ES-I3 (cell line): ENCODE measurements around the gene MDFIC.

Experiments
- H3K36me3 ChIP-seq: 2 replicates; pipeline ENCODE4 v1.6.1; 2013; ENCODE audit warnings: mild to moderate bottlenecking, low read length, control low read depth, moderate library complexity; ENCODE audit not compliant: insufficient read depth
- H3K4me1 ChIP-seq: 2 replicates; pipeline ENCODE4 v1.6.1; 2013; ENCODE audit warnings: mild to moderate bottlenecking, control low read depth, low read length; ENCODE audit not compliant: insufficient read depth
- H3K9ac ChIP-seq: 2 replicates; pipeline ENCODE4 v1.6.1; 2013; ENCODE audit warnings: low read depth, mild to moderate bottlenecking, low read length, moderate library complexity
- H3K9me3 ChIP-seq: 2 replicates; pipeline ENCODE4 v1.6.1; 2013; ENCODE audit warnings: mild to moderate bottlenecking, low read length, moderate library complexity; ENCODE audit not compliant: control insufficient read depth, insufficient read depth

The MDFIC gene

GRCh38 chr7:115040057-115040456 lies 118.2 kb downstream of the MDFIC start:
- Histone ChIP-seq H3K36me3 (no peaks in the 10 kb centered on the region), H3K9ac (no peak overlapping the region), H3K9me3 (no peaks in the 10 kb centered on the region), H3K4me1 (no peaks in the 10 kb centered on the region)

GRCh38 chr7:115040495-115040894 lies 118.6 kb downstream of the MDFIC start:
- Histone ChIP-seq H3K9me3 (no peaks in the 10 kb centered on the region), H3K36me3 (no peaks in the 10 kb centered on the region), H3K4me1 (no peaks in the 10 kb centered on the region), H3K9ac (no peak overlapping the region)

DNA sequence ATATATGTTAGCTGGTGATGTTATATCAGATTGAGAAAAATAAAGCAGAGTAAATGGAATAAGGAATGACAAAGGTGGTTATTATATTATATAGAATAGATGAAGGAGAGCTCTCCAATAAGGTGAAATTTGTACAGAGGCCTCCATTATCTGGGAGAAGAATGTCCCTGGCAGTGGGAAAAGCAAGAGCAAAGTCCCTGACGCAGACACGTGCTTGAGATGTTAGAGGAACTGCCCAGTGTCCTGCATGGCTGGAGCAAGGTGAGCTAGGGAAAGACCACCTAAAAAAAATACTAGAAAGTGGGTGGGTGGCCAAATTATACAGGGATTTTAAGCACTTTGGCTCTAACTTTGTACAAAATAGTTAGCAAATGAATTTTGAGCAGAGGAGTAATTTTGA lies 120.7 kb downstream of the MDFIC start:
- H3K36me3 ChIP-seq: no peaks in the 10 kb centered on the region
- H3K9me3 ChIP-seq: no peaks in the 10 kb centered on the region
- no peak overlapping the region for H3K9ac ChIP-seq

GRCh38 chr7:115043605-115044004 lies 121.7 kb downstream of the MDFIC start:
- Histone ChIP-seq H3K36me3 (no peaks in the 10 kb centered on the region), H3K4me1 (no peaks in the 10 kb centered on the region), H3K9ac (no peak overlapping the region)

More for the DNA sequence above, 120.7 kb downstream of the MDFIC start:
- no peaks in the 10 kb centered on the region for H3K4me1 ChIP-seq

GRCh38 chr7:115044224-115044623 lies 122.3 kb downstream of the MDFIC start:
- Histone ChIP-seq H3K9ac (no peak overlapping the region), H3K36me3 (no peaks in the 10 kb centered on the region), H3K9me3 (no peaks in the 10 kb centered on the region), H3K4me1 (no peaks in the 10 kb centered on the region)

More at GRCh38 chr7:115043605-115044004, 121.7 kb downstream of the MDFIC start:
- no peaks in the 10 kb centered on the region for H3K9me3 ChIP-seq

DNA sequence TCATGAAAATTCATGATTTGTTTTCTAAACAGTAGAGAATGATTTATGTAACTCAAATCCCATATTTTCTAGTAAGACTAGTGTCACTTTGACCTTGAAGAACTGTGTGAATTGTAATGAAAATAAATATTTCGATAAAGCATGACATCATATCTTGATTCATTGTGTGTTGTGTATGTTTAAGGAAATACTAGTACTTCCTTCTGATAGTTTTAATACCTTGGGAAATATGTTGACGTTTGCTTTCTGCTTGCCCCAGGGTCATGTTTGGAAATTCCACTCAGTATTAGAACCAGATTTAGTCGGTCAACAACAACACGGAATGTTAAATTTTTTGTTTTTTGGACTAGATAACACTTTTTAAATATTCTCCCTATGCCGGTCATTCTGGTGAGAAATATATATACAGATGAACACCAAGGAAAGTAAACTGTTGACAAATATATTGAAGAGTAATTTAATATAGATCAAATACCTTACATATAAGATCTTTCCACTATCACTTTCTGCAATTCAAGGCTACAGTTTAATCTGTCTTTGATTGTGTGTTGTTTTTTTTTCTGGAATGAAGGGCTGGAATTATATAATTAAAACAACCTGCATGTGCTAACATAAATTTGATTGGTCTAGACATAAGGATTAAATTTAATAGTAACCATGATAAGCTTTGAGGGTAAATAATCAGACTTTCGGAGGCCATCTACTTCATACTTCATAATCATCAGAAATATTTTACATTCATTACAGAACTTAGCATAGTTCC lies 126.2 kb downstream of the MDFIC start:
- Histone ChIP-seq H3K4me1 (no peaks in the 10 kb centered on the region), H3K9ac (no peak overlapping the region), H3K9me3 (no peaks in the 10 kb centered on the region), H3K36me3 (no peaks in the 10 kb centered on the region)

DNA sequence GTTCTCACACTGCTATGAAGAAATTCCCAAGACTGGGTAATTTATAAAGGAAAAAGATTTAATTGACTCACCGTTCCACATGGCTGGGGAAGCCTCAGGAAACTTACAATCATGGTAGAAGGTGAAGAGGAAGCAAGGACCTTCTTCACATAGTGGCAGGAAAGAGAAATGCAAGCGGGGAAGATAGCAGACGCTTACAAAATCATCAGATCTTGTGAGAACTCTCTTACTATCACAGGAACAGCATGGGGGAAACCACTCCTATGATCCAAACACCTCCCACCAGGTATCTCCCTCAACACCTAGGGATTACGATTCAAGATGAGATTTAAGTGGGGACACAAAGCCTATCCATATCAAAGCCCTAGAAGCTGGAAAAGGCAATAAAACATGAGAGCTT lies 130.8 kb downstream of the MDFIC start:
- no peaks in the 10 kb centered on the region for H3K4me1 ChIP-seq
- H3K9ac ChIP-seq: no peak overlapping the region
- H3K9me3 ChIP-seq: no peaks in the 10 kb centered on the region
- no peaks in the 10 kb centered on the region for H3K36me3 ChIP-seq

- Histone ChIP-seq H3K9ac (no peak overlapping the region), H3K36me3 (no peaks in the 10 kb centered on the region), H3K9me3 (no peaks in the 10 kb centered on the region), H3K4me1 (peaks cover 3% of the 10 kb centered on the region; the same call in 1 of the 2 replicates)
These were observed 132.7 kb downstream of the MDFIC start for GRCh38 chr7:115054478-115055065.

GRCh38 chr7:115056019-115056418 lies 134.1 kb downstream of the MDFIC start:
- peaks cover 6% of the 10 kb centered on the region; the same call in 1 of the 2 replicates for H3K4me1 ChIP-seq
- no peaks in the 10 kb centered on the region for H3K9me3 ChIP-seq
- no peaks in the 10 kb centered on the region for H3K36me3 ChIP-seq

GRCh38 chr7:115058726-115059125 lies 136.8 kb downstream of the MDFIC start:
- Histone ChIP-seq H3K4me1 (peaks cover 6% of the 10 kb centered on the region; the same call in 1 of the 2 replicates), H3K9me3 (no peaks in the 10 kb centered on the region), H3K36me3 (no peaks in the 10 kb centered on the region), H3K9ac (no peak overlapping the region)

More at GRCh38 chr7:115056019-115056418, 134.1 kb downstream of the MDFIC start:
- H3K9ac ChIP-seq: no peak overlapping the region

DNA sequence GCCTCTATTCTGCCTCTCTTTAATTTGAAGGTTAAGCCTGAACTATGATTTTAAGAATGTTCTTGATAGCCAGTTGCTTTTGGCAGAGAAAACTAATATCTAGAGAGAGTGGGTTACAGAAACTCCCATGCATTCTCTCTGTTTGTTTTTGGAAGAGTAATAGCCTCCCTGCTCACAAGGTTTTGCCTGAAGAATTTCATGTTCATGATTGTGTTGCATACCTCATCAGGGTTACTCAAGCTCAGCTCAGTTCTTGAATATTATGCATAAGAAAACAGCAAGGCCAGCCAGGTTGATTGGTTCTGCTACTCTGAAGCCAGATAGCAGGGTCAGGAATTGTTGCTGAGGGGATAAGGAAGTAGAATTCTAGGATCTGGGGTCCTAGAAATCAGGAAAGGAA lies 137.4 kb downstream of the MDFIC start:
- Histone ChIP-seq H3K9me3 (no peaks in the 10 kb centered on the region), H3K9ac (no peak overlapping the region), H3K4me1 (peaks cover 6% of the 10 kb centered on the region; the same call in 1 of the 2 replicates), H3K36me3 (no peaks in the 10 kb centered on the region)

- H3K4me1 ChIP-seq: peaks cover 6% of the 10 kb centered on the region; the same call in 1 of the 2 replicates
- no peak overlapping the region for H3K9ac ChIP-seq
- no peaks in the 10 kb centered on the region for H3K9me3 ChIP-seq
- no peaks in the 10 kb centered on the region for H3K36me3 ChIP-seq
These were observed 138.4 kb downstream of the MDFIC start for GRCh38 chr7:115060095-115060870.

DNA sequence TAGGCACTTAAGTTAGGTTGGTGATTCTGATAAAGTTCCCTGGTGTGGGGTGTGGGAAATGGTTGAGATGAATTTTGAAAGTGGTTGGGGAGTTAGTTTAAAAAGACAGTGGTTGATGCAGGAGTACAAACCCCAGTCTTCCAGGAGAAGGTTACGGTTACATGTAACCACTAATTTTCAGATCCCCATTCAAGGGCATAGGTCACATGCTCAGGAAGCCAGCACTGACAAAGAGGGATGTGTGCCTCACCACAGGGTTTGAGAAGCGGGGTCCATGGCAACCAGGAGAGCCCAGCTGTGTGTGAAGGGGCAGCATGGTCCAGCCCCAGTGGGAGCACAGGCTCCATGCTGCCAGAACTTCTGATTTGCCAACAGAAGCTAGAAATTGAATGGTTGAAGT lies 144.2 kb downstream of the MDFIC start:
- no peaks in the 10 kb centered on the region for H3K9me3 ChIP-seq
- H3K36me3 ChIP-seq: no peaks in the 10 kb centered on the region
- H3K9ac ChIP-seq: no peak overlapping the region
- H3K4me1 ChIP-seq: no peaks in the 10 kb centered on the region

- H3K9me3 ChIP-seq: no peaks in the 10 kb centered on the region
- H3K36me3 ChIP-seq: no peaks in the 10 kb centered on the region
- H3K9ac ChIP-seq: no peak overlapping the region
- no peaks in the 10 kb centered on the region for H3K4me1 ChIP-seq
These were observed 144.7 kb downstream of the MDFIC start for GRCh38 chr7:115066634-115067033.
